SK-N-SH (cell line): Measurements from ENCODE around the gene FA2H. TPM values are rescaled to one million over a fixed set of nuclear protein-coding genes. Genes with fewer than 3 reads are reported as not detected.

Experiments used
- CTCF ChIA-PET: fragments of 300-600, 350-600 bp; formaldehyde crosslinking; extraction: SDS; loops from one replicate; lab custom pipeline; 2021; lab: Yijun Ruan, JAX
- POLR2A ChIA-PET: fragments of 350-600 bp; sonication (Branson Sonifier 250); formaldehyde crosslinking; extraction: SDS; loops from one replicate; lab custom pipeline; 2020; ENCODE audit warnings: antibody characterized with exemption, inconsistent platforms; lab: Yijun Ruan, JAX
- DNase-seq: peaks from one replicate; pipeline ENCODE4 v3.0.0; 2012
- H2AFZ ChIP-seq: fragments of 200-600 bp; sonication (generic); 2 replicates; pipeline ENCODE4 v1.8.1; 2016; ENCODE audit warnings: antibody characterized with exemption, mild to moderate bottlenecking, low read depth
- H3F3A ChIP-seq: fragments of 200-600 bp; sonication (generic); replicated peaks from 2 replicates; pipeline ENCODE3; 2016; ENCODE audit warnings: antibody characterized with exemption, mild to moderate bottlenecking; ENCODE audit not compliant: insufficient read depth
- H3K27ac ChIP-seq, 2 experiments: fragments of 200-500 bp in 1 of 2; fragments of 200-600 bp in 1 of 2; sonication (Bioruptor generic) in 1 of 2; sonication (generic), shearing (Covaris generic) in 1 of 2; 2 replicates each; pipeline versions ENCODE4 v1.5.1 to v1.6.1; 2014 to 2016; ENCODE audit warnings: low read depth in 2 of 2, inconsistent platforms in 1 of 2, low read length in 1 of 2, mild to moderate bottlenecking in 1 of 2, mixed read lengths in 1 of 2
- H3K27me3 ChIP-seq: fragments of 200-600 bp; sonication (generic), shearing (Covaris generic); 2 replicates; pipeline ENCODE4 v1.6.1; 2016; ENCODE audit warnings: mixed run types; ENCODE audit not compliant: insufficient read depth
- H3K36me3 ChIP-seq, 2 experiments: fragments of 200-500 bp in 1 of 2; fragments of 200-600 bp in 1 of 2; sonication (Bioruptor generic) in 1 of 2; sonication (generic) in 1 of 2; replicated peaks in 1 of 2; 2 replicates each; pipeline versions ENCODE3 to v1.5.1; 2014 to 2016; ENCODE audit warnings: low read length in 1 of 2, mild to moderate bottlenecking in 1 of 2; ENCODE audit not compliant: insufficient read depth in 2 of 2, control insufficient read depth in 1 of 2
- H3K4me1 ChIP-seq, 2 experiments: fragments of 200-500 bp in 1 of 2; fragments of 200-600 bp in 1 of 2; sonication (Bioruptor generic) in 1 of 2; sonication (generic), shearing (Covaris generic) in 1 of 2; 2 replicates each; pipeline versions ENCODE4 v1.5.1 to v1.6.1; 2014 to 2016; ENCODE audit warnings: low read depth in 1 of 2, low read length in 1 of 2, mixed run types in 1 of 2; ENCODE audit not compliant: insufficient read depth in 2 of 2, control insufficient read depth in 1 of 2
- H3K4me2 ChIP-seq: fragments of 200-600 bp; sonication (generic), shearing (Covaris generic); 2 replicates; pipeline ENCODE4 v1.6.1; 2017; ENCODE audit warnings: mixed run types
- H3K4me3 ChIP-seq, 2 experiments: fragments of 200-500 bp in 1 of 2; fragments of 200-600 bp in 1 of 2; sonication (Bioruptor generic) in 1 of 2; sonication (generic), shearing (Covaris generic) in 1 of 2; 2 replicates each; pipeline versions ENCODE4 v1.5.1 to v1.8.1; 2014 to 2016; ENCODE audit warnings: low read depth in 2 of 2, inconsistent platforms in 1 of 2, low read length in 1 of 2, mild to moderate bottlenecking in 1 of 2, mixed read lengths in 1 of 2, moderate library complexity in 1 of 2
- H3K79me2 ChIP-seq: fragments of 200-600 bp; sonication (generic); 2 replicates; pipeline ENCODE4 v1.8.1; 2017; ENCODE audit warnings: mild to moderate bottlenecking; ENCODE audit not compliant: insufficient read depth
- H3K9ac ChIP-seq: fragments of 200-600 bp; sonication (generic); 2 replicates; pipeline ENCODE4 v1.6.1; 2017; ENCODE audit warnings: mixed run types
- H3K9me2 ChIP-seq: fragments of 200-600 bp; sonication (generic); 2 replicates; pipeline ENCODE4 v1.6.1; 2017; ENCODE audit warnings: mixed run types
- H3K9me3 ChIP-seq: fragments of 200-600 bp; sonication (generic); 2 replicates; pipeline ENCODE4 v1.6.1; 2017; ENCODE audit warnings: mixed run types, mild to moderate bottlenecking, moderate library complexity
- H4K20me1 ChIP-seq: fragments of 200-600 bp; sonication (generic); 2 replicates; pipeline ENCODE4 v1.6.1; 2017; ENCODE audit warnings: mild to moderate bottlenecking, mixed run types; ENCODE audit not compliant: insufficient read depth
- ELF1 ChIP-seq: IDR thresholded peaks from 2 replicates; pipeline ENCODE4 v1.4.0; 2012
- EP300 ChIP-seq, 2 experiments: IDR thresholded peaks; 2 replicates each; pipeline versions ENCODE4 v1.4.0 to v1.6.1; 2012; ENCODE audit warnings: borderline replicate concordance in 1 of 2, low read depth in 1 of 2, low read length in 1 of 2
- EZH2phosphoT487 ChIP-seq: fragments of 200-600 bp; sonication (generic); IDR thresholded peaks from 2 replicates; pipeline ENCODE4 v1.6.1; 2017; ENCODE audit warnings: low read depth, mixed run types, mild to moderate bottlenecking, antibody characterized with exemption, moderate library complexity, borderline replicate concordance
- FOSL2 ChIP-seq: IDR thresholded peaks from 2 replicates; pipeline ENCODE4 v1.4.0; 2012; ENCODE audit warnings: low read depth, mild to moderate bottlenecking, moderate library complexity, borderline replicate concordance
- FOXJ3 ChIP-seq: sonication (generic); formaldehyde crosslinking; IDR thresholded peaks from 2 replicates; pipeline ENCODE4 v1.5.1; 2020; ENCODE audit warnings: mild to moderate bottlenecking, missing genetic modification reagents
- IRF3 ChIP-seq: fragments of 150-350 bp; IDR thresholded peaks from 2 replicates; pipeline ENCODE4 v1.6.1; 2016; ENCODE audit warnings: mild to moderate bottlenecking, low read depth, low read length
- JUND ChIP-seq: IDR thresholded peaks from 2 replicates; pipeline ENCODE4 v1.4.0; 2012
- MAX ChIP-seq: IDR thresholded peaks from 2 replicates; pipeline ENCODE4 v1.4.0; 2012; ENCODE audit warnings: low read depth
- MEF2A ChIP-seq: IDR thresholded peaks from 2 replicates; pipeline ENCODE4 v1.4.0; 2012; ENCODE audit warnings: low read depth, borderline replicate concordance
- POLR2AphosphoS5 ChIP-seq: IDR thresholded peaks from 2 replicates; pipeline ENCODE4 v1.6.1; 2012; ENCODE audit warnings: low read depth, low read length
- RAD21 ChIP-seq: IDR thresholded peaks from 2 replicates; pipeline ENCODE4 v1.6.1; 2012; ENCODE audit warnings: mild to moderate bottlenecking, low read length
- REST ChIP-seq: IDR thresholded peaks from 2 replicates; pipeline ENCODE4 v1.6.1; 2012; ENCODE audit warnings: mild to moderate bottlenecking, low read depth, low read length, moderate library complexity
- SIN3A ChIP-seq: IDR thresholded peaks from 2 replicates; pipeline ENCODE4 v1.6.1; 2012; ENCODE audit warnings: low read depth, mild to moderate bottlenecking, low read length, moderate library complexity, borderline replicate concordance
- SMC3 ChIP-seq: IDR thresholded peaks from 2 replicates; pipeline ENCODE4 v1.6.1; 2012; ENCODE audit warnings: low read depth, low read length, improper control_type of control experiment
- YY1 ChIP-seq: IDR thresholded peaks from 2 replicates; pipeline ENCODE4 v1.4.0; 2012; ENCODE audit warnings: low read depth, mild to moderate bottlenecking
- WGBS: methylation state at CpG from one replicate; pipeline ENCODE4 v1.1.6; 2017; ENCODE audit warnings: low lambda C conversion rate; 5-methylcytosine and 5-hydroxymethylcytosine counted together
- polyA plus RNA-seq, 3 experiments: library from polyadenylated mRNA; depleted of rRNA; stranded (reverse); fragments of >200 nt; gene quantifications; 2 replicates each; pipeline ENCODE4 v1.2.3, GENCODE V29; 2012

The FA2H gene
- polyA plus RNA-seq, 1 of the 3 experiments (the other 2 are of a cell fraction) = not detected

GRCh38 chr16:74729783-74730683 lies 44.6 kb downstream of the FA2H start (continued):
- no peak for TF ChIP-seq REST
- TF ChIP-seq RAD21 = no peak
- no peak for TF ChIP-seq ELF1
- TF ChIP-seq MAX = no peak
- TF ChIP-seq SMC3 = no peak
- no peak for TF ChIP-seq EP300 (IDR thresholded peaks at IDR 0.05; ENCODE audit: borderline replicate concordance in 1 of 2, low read depth in 1 of 2, low read length in 1 of 2)
- no peak for TF ChIP-seq IRF3
- TF ChIP-seq MEF2A = no peak
- TF ChIP-seq FOXJ3 (CRISPR knock-in tag) = no peak
- no peak for TF ChIP-seq POLR2AphosphoS5

- no peaks in the 10 kb centered on the region for H3K79me2 ChIP-seq
- no peak overlapping the region for H3K27ac ChIP-seq
- no peak overlapping the region for H3K4me2 ChIP-seq
- H3K4me1 ChIP-seq = peaks cover 0 to 9% of the 10 kb centered on the region in 2 experiments; a peak in 1 of 4 replicates
- no peaks in the 10 kb centered on the region for H3K9me2 ChIP-seq
- no peaks in the 10 kb centered on the region for H3F3A ChIP-seq
- no peaks in the 10 kb centered on the region for H3K9me3 ChIP-seq
- H3K4me3 ChIP-seq = no peak overlapping the region
- CTCF ChIA-PET = interaction anchor here (1.3 to 4.8 kb wide), 4 partner anchors 11 to 135 kb away, joined by 4 to 19 read pairs (median 10); no protein-coding TSS in a partner anchor
- H3K9ac ChIP-seq = no peak overlapping the region
- no peaks in the 10 kb centered on the region for H3K27me3 ChIP-seq
- TF ChIP-seq FOSL2 (no peak), SIN3A (no peak), JUND (no peak), ELF1 (no peak), MAX (no peak), YY1 (no peak), EZH2phosphoT487 (no peak)
- H4K20me1 ChIP-seq = no peaks in the 10 kb centered on the region
- no peak for DNase-seq
- H3K36me3 ChIP-seq = no peaks in the 10 kb centered on the region
- 84% methylated on average over 4 of the region's 4 CpGs for WGBS
- no peak overlapping the region for H2AFZ ChIP-seq
- POLR2A ChIA-PET = no interaction called here
Measured at GRCh38 chr16:74727903-74728302, 46.7 kb downstream of the FA2H start.
